Measurements from ENCODE around the gene CDH8. TPM values are rescaled to one million over a fixed set of nuclear protein-coding genes. Genes with fewer than 3 reads are reported as not detected.

The CDH8 gene
- total RNA-seq, 1 donor from 2014 or later = 8.0 TPM

- TF ChIP-seq CTCF (conservative IDR thresholded peaks at IDR 0.05) = no peak
- Mint-ChIP-seq H3K9me3 (no peaks in the 10 kb centered on the region), H3K36me3 (no peaks in the 10 kb centered on the region), H3K4me1 (ENCODE audit: unreplicated experiment) (peaks cover 17% of the 10 kb centered on the region), H3K27ac (no peak overlapping the region), H3K4me3 (no peak overlapping the region), H3K27me3 (peaks cover 70% of the 10 kb centered on the region)
- DNase-seq (ENCODE audit: extremely low spot score, unreplicated experiment) = no peak
Measured at GRCh38 chr16:62029947-62030346, 6.3 kb downstream of the CDH8 start.

- Mint-ChIP-seq H3K4me1 (ENCODE audit: unreplicated experiment) (no peaks in the 10 kb centered on the region), H3K4me3 (no peak overlapping the region), H3K9me3 (no peaks in the 10 kb centered on the region), H3K36me3 (no peaks in the 10 kb centered on the region), H3K27ac (no peak overlapping the region), H3K27me3 (peaks cover 61% of the 10 kb centered on the region)
- TF ChIP-seq CTCF (conservative IDR thresholded peaks at IDR 0.05) = no peak
- DNase-seq (ENCODE audit: extremely low spot score, unreplicated experiment) = no peak
Measured at GRCh38 chr16:62022688-62023087, 13.6 kb downstream of the CDH8 start.

- Mint-ChIP-seq H3K9me3 (no peaks in the 10 kb centered on the region), H3K27ac (no peak overlapping the region), H3K27me3 (peaks cover 54% of the 10 kb centered on the region), H3K36me3 (no peaks in the 10 kb centered on the region), H3K4me1 (ENCODE audit: unreplicated experiment) (no peaks in the 10 kb centered on the region), H3K4me3 (no peak overlapping the region)
- no peak for TF ChIP-seq CTCF (conservative IDR thresholded peaks at IDR 0.05)
- no peak for DNase-seq (ENCODE audit: extremely low spot score, unreplicated experiment)
Measured at GRCh38 chr16:62021161-62021581, 15.1 kb downstream of the CDH8 start.

- Mint-ChIP-seq H3K27ac (no peak overlapping the region), H3K4me1 (ENCODE audit: unreplicated experiment) (no peaks in the 10 kb centered on the region), H3K36me3 (no peaks in the 10 kb centered on the region), H3K4me3 (no peak overlapping the region), H3K9me3 (no peaks in the 10 kb centered on the region), H3K27me3 (peaks cover 57% of the 10 kb centered on the region)
- DNase-seq (ENCODE audit: extremely low spot score, unreplicated experiment) = no peak
- no peak for TF ChIP-seq CTCF (conservative IDR thresholded peaks at IDR 0.05)
Measured at GRCh38 chr16:62020681-62021080, 15.6 kb downstream of the CDH8 start.

- DNase-seq (ENCODE audit: extremely low spot score, unreplicated experiment) = no peak
- Mint-ChIP-seq H3K36me3 (no peaks in the 10 kb centered on the region), H3K4me3 (no peak overlapping the region), H3K27ac (no peak overlapping the region), H3K9me3 (no peaks in the 10 kb centered on the region), H3K27me3 (peaks cover 53% of the 10 kb centered on the region), H3K4me1 (ENCODE audit: unreplicated experiment) (no peaks in the 10 kb centered on the region)
- TF ChIP-seq CTCF (conservative IDR thresholded peaks at IDR 0.05) = no peak
Measured at GRCh38 chr16:62019851-62020250, 16.4 kb downstream of the CDH8 start.
